Hepatocyte (in vitro differentiated cells): Measurements from ENCODE around the gene TRMT61A. TPM values are rescaled to one million over a fixed set of nuclear protein-coding genes. Genes with fewer than 3 reads are reported as not detected.

Experiments used
- DNase-seq: peaks from one replicate; pipeline ENCODE4 v3.0.0-alpha.2; 2016; ENCODE audit warnings: low spot score
- H2AFZ ChIP-seq: fragments of 200-600 bp; sonication (generic); 2 replicates; pipeline ENCODE4 v1.6.0; 2016; ENCODE audit warnings: antibody characterized with exemption, mild to moderate bottlenecking
- H3K27ac ChIP-seq: fragments of 200-600 bp; sonication (generic); 2 replicates; pipeline ENCODE4 v1.5.1; 2016; ENCODE audit warnings: mild to moderate bottlenecking
- H3K27me3 ChIP-seq: fragments of 200-600 bp; sonication (generic); 2 replicates; pipeline ENCODE4 v1.6.1; 2016
- H3K36me3 ChIP-seq: fragments of 200-600 bp; sonication (generic); replicated peaks from 2 replicates; pipeline ENCODE4 v1.5.1; 2016; ENCODE audit warnings: low read depth; ENCODE audit not compliant: insufficient read depth
- H3K4me1 ChIP-seq: fragments of 200-600 bp; sonication (generic); 2 replicates; pipeline ENCODE4 v1.5.1; 2016; ENCODE audit warnings: mild to moderate bottlenecking, moderate library complexity; ENCODE audit not compliant: insufficient read depth
- H3K4me2 ChIP-seq: fragments of 200-600 bp; sonication (generic); 2 replicates; pipeline ENCODE4 v1.6.0; 2016
- H3K4me3 ChIP-seq: fragments of 200-600 bp; sonication (generic); 2 replicates; pipeline ENCODE4 v1.5.1; 2016; ENCODE audit warnings: mild to moderate bottlenecking
- H3K79me2 ChIP-seq: fragments of 200-600 bp; sonication (generic); 2 replicates; pipeline ENCODE4 v1.6.0; 2017; ENCODE audit warnings: mild to moderate bottlenecking
- H3K9me2 ChIP-seq: fragments of 200-600 bp; sonication (generic); replicated peaks from 2 replicates; pipeline ENCODE4 v1.6.0; 2017; ENCODE audit warnings: mild to moderate bottlenecking; ENCODE audit not compliant: insufficient read depth
- H3K9me3 ChIP-seq: fragments of 200-600 bp; sonication (generic); 2 replicates; pipeline ENCODE4 v1.5.1; 2016; ENCODE audit warnings: low read depth, mild to moderate bottlenecking
- H4K20me1 ChIP-seq: fragments of 200-600 bp; sonication (generic); 2 replicates; pipeline ENCODE4 v1.6.0; 2016; ENCODE audit warnings: mild to moderate bottlenecking; ENCODE audit not compliant: insufficient read depth, poor library complexity, severe bottlenecking
- CTCF ChIP-seq: fragments of 200-600 bp; sonication (generic); IDR thresholded peaks from 2 replicates; pipeline ENCODE4 v1.5.1; 2016; ENCODE audit warnings: antibody characterized with exemption, mild to moderate bottlenecking; ENCODE audit not compliant: poor library complexity
- EZH2 ChIP-seq: fragments of 200-600 bp; sonication (generic); IDR thresholded peaks from 2 replicates; pipeline ENCODE4 v1.6.1; 2016; ENCODE audit warnings: antibody characterized with exemption, mild to moderate bottlenecking, borderline replicate concordance
- EZH2phosphoT487 ChIP-seq: fragments of 200-600 bp; sonication (generic); IDR thresholded peaks from one replicate; pipeline ENCODE4 v1.6.1; 2018; ENCODE audit warnings: antibody characterized with exemption, mild to moderate bottlenecking, low read depth, moderate library complexity; ENCODE audit not compliant: unreplicated experiment, severe bottlenecking
- WGBS: methylation state at CpG from one replicate; pipeline ENCODE4 v1.1.6; 2016; ENCODE audit warnings: low lambda C conversion rate; ENCODE audit errors: missing lambda C conversion rate; 5-methylcytosine and 5-hydroxymethylcytosine counted together
- polyA plus RNA-seq: library from polyadenylated mRNA; unstranded; fragments of >200 nt; fragmentation: Nextera tagmentation; extraction: Ambion mirVana; gene quantifications from 2 replicates; pipeline ENCODE4 v1.2.1, GENCODE V29; 2016
- total RNA-seq: library from RNA; depleted of rRNA; stranded (reverse); fragments of >200 nt; gene quantifications from 2 replicates; pipeline ENCODE4 v1.2.3, GENCODE V29; 2014

The TRMT61A gene
- total and polyA plus RNA-seq, 2 experiments from 2014 or later: 8.9 to 13.2 TPM

- TF ChIP-seq CTCF (no peak), EZH2 (no peak), EZH2phosphoT487 (no peak)
- H3K27me3 ChIP-seq: no peaks in the 10 kb centered on the region
- no peaks in the 10 kb centered on the region for H3K9me2 ChIP-seq
- peaks cover 2% of the 10 kb centered on the region for H3K79me2 ChIP-seq
- no peak overlapping the region for H2AFZ ChIP-seq
- no peaks in the 10 kb centered on the region for H4K20me1 ChIP-seq
- no peak for DNase-seq
- H3K4me1 ChIP-seq: no peaks in the 10 kb centered on the region
- no peak overlapping the region for H3K4me2 ChIP-seq
- peaks cover 6% of the 10 kb centered on the region for H3K36me3 ChIP-seq
- H3K4me3 ChIP-seq: no peak overlapping the region
- WGBS: over 99% methylated on average over 12 of the region's 12 CpGs
- no peaks in the 10 kb centered on the region for H3K9me3 ChIP-seq
- no peak overlapping the region for H3K27ac ChIP-seq
These were observed 25.7 kb upstream of the TRMT61A start for GRCh38 chr14:103503296-103503695.

- TF ChIP-seq EZH2phosphoT487 (no peak), CTCF (no peak), EZH2 (no peak)
- H3K36me3 ChIP-seq: peaks cover 6% of the 10 kb centered on the region
- H3K27ac ChIP-seq: no peak overlapping the region
- no peak overlapping the region for H2AFZ ChIP-seq
- no peak overlapping the region for H3K4me2 ChIP-seq
- H3K9me2 ChIP-seq: no peaks in the 10 kb centered on the region
- H3K4me3 ChIP-seq: no peak overlapping the region
- no peaks in the 10 kb centered on the region for H3K9me3 ChIP-seq
- peaks cover 2% of the 10 kb centered on the region for H3K79me2 ChIP-seq
- no peaks in the 10 kb centered on the region for H3K4me1 ChIP-seq
- H4K20me1 ChIP-seq: no peaks in the 10 kb centered on the region
- no peak for DNase-seq
- H3K27me3 ChIP-seq: no peaks in the 10 kb centered on the region
- WGBS: 85% methylated on average over 8 of the region's 8 CpGs
These were observed 23.9 kb upstream of the TRMT61A start for GRCh38 chr14:103504991-103505565.

- WGBS: 95% methylated on average over 3 of the region's 3 CpGs
- Histone ChIP-seq H3K79me2 (no peaks in the 10 kb centered on the region), H3K4me3 (no peak overlapping the region), H3K27ac (no peak overlapping the region), H3K9me2 (no peaks in the 10 kb centered on the region), H3K36me3 (peaks cover 2% of the 10 kb centered on the region), H3K27me3 (no peaks in the 10 kb centered on the region), H2AFZ (no peak overlapping the region), H3K4me1 (no peaks in the 10 kb centered on the region), H3K4me2 (no peak overlapping the region), H3K9me3 (no peaks in the 10 kb centered on the region), H4K20me1 (no peaks in the 10 kb centered on the region)
- no peak for TF ChIP-seq EZH2phosphoT487
- TF ChIP-seq EZH2: no peak
- TF ChIP-seq CTCF: no peak
- no peak for DNase-seq
These were observed 21.2 kb upstream of the TRMT61A start for GRCh38 chr14:103507751-103508150.
